Hepatocyte (in vitro differentiated cells): ENCODE measurements around the gene TFF2.

Experiments
- CTCF ChIP-seq: fragments of 200-600 bp; sonication (generic); IDR thresholded peaks from 2 replicates; pipeline ENCODE4 v1.5.1; 2016; ENCODE audit warnings: antibody characterized with exemption, mild to moderate bottlenecking; ENCODE audit not compliant: poor library complexity
- EZH2 ChIP-seq: fragments of 200-600 bp; sonication (generic); IDR thresholded peaks from 2 replicates; pipeline ENCODE4 v1.6.1; 2016; ENCODE audit warnings: antibody characterized with exemption, mild to moderate bottlenecking, borderline replicate concordance
- EZH2phosphoT487 ChIP-seq: fragments of 200-600 bp; sonication (generic); IDR thresholded peaks from one replicate; pipeline ENCODE4 v1.6.1; 2018; ENCODE audit warnings: antibody characterized with exemption, mild to moderate bottlenecking, low read depth, moderate library complexity; ENCODE audit not compliant: unreplicated experiment, severe bottlenecking

- TF ChIP-seq CTCF (no peak), EZH2 (no peak), EZH2phosphoT487 (no peak)
Observed at GRCh38 chr21:42300956-42301355, 49.8 kb downstream of the TFF2 start.
